ENCODE data around the gene APCDD1L.
"Not testable (repeated sequence)": the region's sequence is repeated elsewhere in the genome, so short reads cannot be mapped to it uniquely, and the experiment has no call there.

Gene APCDD1L

DNA sequence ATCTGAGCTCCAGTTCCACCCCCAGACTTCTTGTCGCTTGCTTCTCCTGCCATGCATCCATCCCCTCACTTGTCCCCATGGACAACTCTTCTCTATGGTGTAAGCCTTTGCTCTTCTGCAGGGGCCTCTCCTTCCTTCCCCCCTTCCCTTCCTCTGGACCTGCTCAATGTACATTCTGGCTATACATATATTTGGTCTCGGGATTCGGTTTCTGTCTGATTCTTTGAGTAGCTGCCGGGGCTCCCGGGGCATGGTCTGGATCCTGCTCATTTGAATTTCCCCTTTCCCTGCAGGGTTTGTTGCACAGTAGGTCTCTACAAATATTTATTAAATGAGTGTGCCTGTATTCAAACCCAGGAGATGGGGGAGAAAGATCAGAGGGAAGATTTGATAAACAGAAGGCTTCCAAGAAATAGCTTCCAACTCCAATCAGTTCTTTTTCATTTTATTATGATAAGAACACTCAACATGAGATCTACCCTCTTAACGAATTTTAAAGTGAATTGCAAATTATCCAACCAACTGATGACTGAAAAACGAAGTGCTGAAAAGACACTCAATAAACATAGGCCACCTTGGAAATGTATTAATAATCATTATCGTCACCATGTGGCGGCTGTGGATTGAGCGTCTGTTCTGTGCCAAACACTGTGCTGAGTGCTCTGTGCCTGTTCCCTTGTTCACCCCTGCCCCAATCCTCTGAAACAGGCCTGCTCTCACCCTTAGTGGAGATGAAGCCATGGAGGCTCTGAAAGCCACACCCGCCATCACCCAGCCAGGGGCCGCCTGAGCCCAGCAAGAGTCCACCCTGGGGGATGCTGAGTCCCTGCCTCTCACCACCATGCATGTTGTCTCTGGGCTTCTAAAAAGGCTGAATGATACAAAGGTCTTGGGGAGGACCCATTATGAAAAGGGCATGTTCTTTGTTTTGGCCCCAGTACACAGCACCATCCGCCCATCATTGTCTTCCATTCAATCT is 34.3 kb upstream of the APCDD1L start:
- Mint-ChIP-seq H3K27me3 (peaks cover 35% of the 10 kb centered on the region), H3K36me3 (no peaks in the 10 kb centered on the region)

DNA sequence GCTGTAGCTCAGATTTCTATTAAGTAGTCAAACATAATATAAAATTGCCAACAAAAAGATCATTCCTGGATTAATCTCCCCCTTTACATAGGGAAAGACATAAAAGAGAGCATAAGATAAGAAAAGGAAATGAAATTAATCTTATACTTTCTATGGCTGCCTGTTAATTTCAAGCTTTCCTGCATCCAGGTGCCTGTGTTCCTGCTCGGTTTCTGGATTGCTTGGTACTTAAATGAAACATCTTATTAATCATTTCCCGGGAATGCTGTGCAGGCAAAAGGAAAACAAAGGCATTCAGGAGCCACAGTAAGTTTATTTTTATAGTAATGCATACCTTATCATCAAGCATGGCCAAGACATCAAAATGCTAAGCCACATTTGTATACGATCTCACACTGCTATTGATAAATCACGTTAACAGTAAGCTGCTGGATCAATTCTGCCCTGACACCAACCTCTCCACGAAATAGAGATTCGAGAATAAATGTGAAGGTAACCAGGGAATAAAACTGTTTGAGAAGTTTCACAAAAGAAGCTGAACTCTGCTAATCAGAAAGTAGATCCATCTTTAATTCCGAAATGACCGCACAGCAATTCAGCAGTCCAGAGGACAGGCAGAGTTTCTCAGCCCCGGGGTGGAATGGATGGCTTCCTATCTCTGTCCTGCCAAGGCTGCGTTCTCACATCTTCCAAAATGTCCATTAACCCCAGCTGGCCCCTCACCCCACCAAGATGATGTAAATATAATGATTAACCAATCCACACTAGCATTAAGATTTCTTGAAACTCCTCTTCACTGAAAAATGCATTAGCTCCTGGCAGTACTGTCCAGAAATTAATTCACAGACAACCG is 32.6 kb upstream of the APCDD1L start:
- H3K4me3 Mint-ChIP-seq: no peak overlapping the region
- H3K4me1 Mint-ChIP-seq: no peaks in the 10 kb centered on the region
- peaks cover 21% of the 10 kb centered on the region for H3K27me3 Mint-ChIP-seq
- no peak overlapping the region for H3K27ac Mint-ChIP-seq
- no peaks in the 10 kb centered on the region for H3K36me3 Mint-ChIP-seq
- no peaks in the 10 kb centered on the region for H3K9me3 Mint-ChIP-seq
- CTCF ChIA-PET: no interaction called here
- DNase-seq: no peak

More for the DNA sequence above, 34.3 kb upstream of the APCDD1L start:
- CTCF ChIA-PET: no interaction called here
- DNase-seq: no peak
- Mint-ChIP-seq H3K27ac (no peak overlapping the region), H3K9me3 (no peaks in the 10 kb centered on the region), H3K4me3 (no peak overlapping the region), H3K4me1 (no peaks in the 10 kb centered on the region)

- no peaks in the 10 kb centered on the region for H3K36me3 Mint-ChIP-seq
- no peaks in the 10 kb centered on the region for H3K9me3 Mint-ChIP-seq
- H3K27ac Mint-ChIP-seq: no peak overlapping the region
- no peaks in the 10 kb centered on the region for H3K4me1 Mint-ChIP-seq
- CTCF ChIA-PET: no interaction called here
- DNase-seq: no peak
- peaks cover 15% of the 10 kb centered on the region for H3K27me3 Mint-ChIP-seq
- H3K4me3 Mint-ChIP-seq: no peak overlapping the region
Measured at GRCh38 chr20:58546756-58547622, 31.8 kb upstream of the APCDD1L start.

DNA sequence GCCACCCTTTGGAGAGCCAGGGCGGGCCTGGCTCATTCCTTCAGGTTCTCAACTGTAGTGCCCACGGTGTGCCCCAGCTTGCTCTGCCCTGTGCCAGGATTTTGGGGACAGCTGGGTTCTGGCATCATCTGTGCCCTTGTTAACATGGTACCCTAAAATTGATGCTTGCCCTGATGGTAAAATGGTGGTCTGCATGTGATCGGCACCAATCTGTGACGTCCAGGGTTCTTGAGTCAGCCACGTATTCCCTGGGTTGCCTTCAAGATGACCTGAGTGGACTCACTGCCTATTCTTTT is 31.2 kb upstream of the APCDD1L start:
- Mint-ChIP-seq H3K27ac (no peak overlapping the region), H3K27me3 (peaks cover 11% of the 10 kb centered on the region), H3K9me3 (no peaks in the 10 kb centered on the region), H3K36me3 (no peaks in the 10 kb centered on the region), H3K4me3 (no peak overlapping the region), H3K4me1 (no peaks in the 10 kb centered on the region)
- DNase-seq: no peak
- CTCF ChIA-PET: no interaction called here

DNA sequence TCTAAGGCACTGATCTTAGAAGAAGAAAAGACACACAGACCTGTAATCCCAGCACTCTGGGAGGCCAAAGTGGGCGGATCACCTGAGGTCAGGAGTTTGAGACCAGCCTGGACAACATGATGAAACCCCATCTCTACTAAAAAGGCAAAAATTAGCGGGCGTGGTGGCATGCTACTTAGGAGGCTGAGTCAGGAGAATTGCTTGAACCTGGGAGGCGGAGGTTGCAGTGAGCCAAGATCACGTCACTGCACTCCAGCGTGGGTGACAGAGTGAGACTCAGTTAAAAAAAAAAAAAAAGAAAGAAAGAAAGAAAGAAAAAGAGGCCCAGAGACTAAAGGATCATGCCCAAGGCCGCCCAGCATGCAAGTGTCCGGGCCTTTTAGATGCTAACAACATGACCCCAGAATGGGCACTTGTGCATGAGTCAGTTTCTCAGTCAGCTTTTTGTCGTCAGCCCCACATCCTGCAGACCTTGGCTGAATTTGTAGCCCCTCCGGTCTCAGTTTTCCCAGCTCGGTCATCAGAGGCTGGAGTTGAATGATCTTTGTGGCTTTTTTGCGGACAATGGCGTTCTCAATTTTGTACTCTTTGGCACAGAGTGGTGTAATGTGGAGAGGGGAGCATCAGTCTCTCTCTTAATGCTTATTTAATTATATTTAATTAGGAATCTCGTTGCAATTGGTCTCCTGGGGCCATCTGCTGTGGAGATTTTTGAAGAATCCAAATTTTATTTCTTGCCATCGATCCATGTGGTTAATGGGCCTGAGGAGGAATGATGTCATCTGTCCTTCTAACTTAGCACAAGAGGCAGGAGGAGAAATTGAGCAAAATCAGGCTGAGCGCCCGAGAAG is 30.6 kb upstream of the APCDD1L start:
- H3K4me3 Mint-ChIP-seq: no peak overlapping the region

DNA sequence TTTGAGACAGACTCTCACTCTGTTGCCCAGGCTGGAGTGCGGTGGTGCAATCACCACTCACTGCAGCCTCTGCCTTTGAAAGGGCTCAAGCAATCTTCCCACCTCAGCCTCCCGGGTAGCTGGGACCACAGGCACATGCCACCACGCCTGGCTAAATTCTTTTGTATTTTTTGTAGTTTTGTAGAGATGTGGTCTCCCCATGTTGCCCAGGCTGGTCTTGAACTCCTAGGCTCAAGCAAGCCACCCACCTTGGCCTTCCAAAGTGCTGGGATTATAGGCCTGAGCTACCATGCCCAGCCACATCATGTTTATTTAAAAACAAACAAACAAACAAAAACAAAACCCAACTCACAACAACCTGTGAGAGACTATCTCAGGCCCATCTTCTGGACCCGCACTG is 29.7 kb upstream of the APCDD1L start:
- Mint-ChIP-seq H3K27me3 (peaks cover 11% of the 10 kb centered on the region), H3K9me3 (no peaks in the 10 kb centered on the region), H3K36me3 (no peaks in the 10 kb centered on the region), H3K27ac (no peak overlapping the region), H3K4me1 (no peaks in the 10 kb centered on the region), H3K4me3 (no peak overlapping the region)
- CTCF ChIA-PET: no interaction called here
- DNase-seq: no peak

More for the DNA sequence above, 30.6 kb upstream of the APCDD1L start:
- Mint-ChIP-seq H3K36me3 (no peaks in the 10 kb centered on the region), H3K4me1 (no peaks in the 10 kb centered on the region), H3K27me3 (peaks cover 11% of the 10 kb centered on the region), H3K27ac (no peak overlapping the region), H3K9me3 (no peaks in the 10 kb centered on the region)
- DNase-seq: no peak
- CTCF ChIA-PET: no interaction called here

GRCh38 chr20:58544286-58544685 is 29.1 kb upstream of the APCDD1L start:
- H3K4me3 Mint-ChIP-seq: no peak overlapping the region
- no peaks in the 10 kb centered on the region for H3K9me3 Mint-ChIP-seq
- no peaks in the 10 kb centered on the region for H3K36me3 Mint-ChIP-seq
- CTCF ChIA-PET: no interaction called here
- no peaks in the 10 kb centered on the region for H3K4me1 Mint-ChIP-seq
- DNase-seq: no peak
- H3K27me3 Mint-ChIP-seq: peaks cover 11% of the 10 kb centered on the region
- H3K27ac Mint-ChIP-seq: no peak overlapping the region

DNA sequence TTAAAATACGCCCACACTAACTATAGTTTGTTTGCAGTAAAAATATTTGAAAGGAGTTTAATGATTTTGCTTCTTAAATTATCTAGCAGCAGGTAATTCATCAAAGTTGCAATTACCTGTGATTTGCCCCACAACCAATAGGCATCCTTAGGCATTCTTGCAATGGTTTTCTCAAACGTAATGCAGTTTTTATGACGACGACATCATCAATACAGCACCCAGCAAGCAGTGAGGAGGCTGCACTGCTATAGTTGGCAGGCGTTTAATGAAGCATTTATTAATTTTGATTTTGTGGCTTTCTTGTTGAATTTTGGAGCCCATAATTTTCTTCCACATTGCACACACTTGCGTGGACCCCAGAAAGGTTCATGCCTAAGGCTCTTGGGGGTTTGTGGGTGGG is 28.1 kb upstream of the APCDD1L start:
- Mint-ChIP-seq H3K36me3 (no peaks in the 10 kb centered on the region), H3K27ac (no peak overlapping the region), H3K4me3 (no peak overlapping the region), H3K4me1 (no peaks in the 10 kb centered on the region), H3K27me3 (peaks cover 5% of the 10 kb centered on the region), H3K9me3 (no peaks in the 10 kb centered on the region)
- CTCF ChIA-PET: no interaction called here
- no peak for DNase-seq

- Mint-ChIP-seq H3K4me1 (no peaks in the 10 kb centered on the region), H3K27ac (no peak overlapping the region), H3K4me3 (no peak overlapping the region), H3K36me3 (no peaks in the 10 kb centered on the region), H3K27me3 (peaks cover 5% of the 10 kb centered on the region), H3K9me3 (peaks cover 3% of the 10 kb centered on the region)
- CTCF ChIA-PET: no interaction called here
- DNase-seq: no peak
Measured at GRCh38 chr20:58542411-58543095, 27.4 kb upstream of the APCDD1L start.

DNA sequence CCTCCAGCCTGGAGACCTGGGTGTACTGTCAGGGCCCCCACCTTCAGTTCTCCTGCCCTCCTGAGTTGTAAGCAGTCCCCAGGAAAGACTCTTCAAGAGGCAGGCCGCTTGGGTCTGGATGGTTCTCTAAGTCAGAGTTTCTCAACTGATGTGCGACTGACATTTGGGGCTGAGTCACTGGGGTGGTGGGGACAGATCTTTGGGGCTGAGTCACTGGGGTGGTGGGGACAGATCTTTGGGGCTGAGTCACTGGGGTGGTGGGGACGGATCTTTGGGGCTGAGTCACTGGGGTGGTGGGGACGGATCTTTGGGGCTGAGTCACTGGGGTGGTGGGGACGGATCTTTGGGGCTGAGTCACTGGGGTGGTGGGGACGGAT is 26.8 kb upstream of the APCDD1L start:
- H3K27me3 Mint-ChIP-seq, H3K9me3 Mint-ChIP-seq, CTCF ChIA-PET, H3K36me3 Mint-ChIP-seq, H3K4me1 Mint-ChIP-seq, DNase-seq, H3K4me3 Mint-ChIP-seq, H3K27ac Mint-ChIP-seq: not testable (repeated sequence)

DNA sequence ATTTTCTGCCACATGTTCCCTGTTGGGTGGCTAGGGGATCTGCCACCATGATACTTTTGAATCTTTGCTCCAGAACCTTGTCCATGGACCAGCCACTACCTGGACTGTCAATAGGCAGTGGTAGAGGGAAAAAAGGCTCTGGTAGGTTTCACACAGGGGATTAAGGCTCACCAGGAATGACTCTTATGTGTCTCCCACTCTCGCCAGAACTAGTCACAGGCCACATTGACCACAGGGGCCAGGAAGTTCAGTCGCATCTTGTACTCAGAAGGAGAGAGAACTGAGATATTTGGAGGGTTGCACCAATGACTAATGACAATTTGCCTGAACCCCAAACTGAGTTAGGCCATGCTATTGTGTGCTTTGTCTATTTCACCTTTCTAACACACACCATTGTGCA is 23.6 kb upstream of the APCDD1L start:
- no peak for DNase-seq
- H3K4me1 Mint-ChIP-seq: no peaks in the 10 kb centered on the region
- no peak overlapping the region for H3K27ac Mint-ChIP-seq
- no peak overlapping the region for H3K4me3 Mint-ChIP-seq
- H3K36me3 Mint-ChIP-seq: no peaks in the 10 kb centered on the region
- H3K27me3 Mint-ChIP-seq: no peaks in the 10 kb centered on the region
- CTCF ChIA-PET: no interaction called here
- H3K9me3 Mint-ChIP-seq: peaks cover 9% of the 10 kb centered on the region

DNA sequence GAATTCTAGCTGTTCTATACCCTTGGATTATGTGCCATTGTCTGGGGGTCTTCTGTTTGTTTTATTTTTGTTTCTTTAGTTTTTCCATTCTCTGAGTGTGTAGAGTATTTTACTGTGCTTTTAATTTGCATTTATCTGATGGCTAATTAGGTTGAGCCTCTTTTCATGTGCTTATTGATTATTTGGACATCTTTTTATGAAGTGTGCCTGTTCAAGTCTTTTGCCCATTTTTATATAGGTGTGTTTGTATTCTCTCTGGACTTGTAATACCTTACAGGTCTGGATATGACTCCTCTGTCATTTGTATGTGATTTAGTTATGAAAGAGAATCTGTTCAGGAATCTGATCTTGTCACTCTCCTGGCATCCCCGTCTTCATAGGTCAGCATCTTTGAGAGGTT is 22.6 kb upstream of the APCDD1L start:
- Mint-ChIP-seq H3K27ac (no peak overlapping the region), H3K4me1 (no peaks in the 10 kb centered on the region), H3K9me3 (peaks cover 10% of the 10 kb centered on the region), H3K27me3 (no peaks in the 10 kb centered on the region), H3K36me3 (no peaks in the 10 kb centered on the region), H3K4me3 (no peak overlapping the region)
- CTCF ChIA-PET: no interaction called here
- DNase-seq: no peak

GRCh38 chr20:58536289-58536688 is 21.1 kb upstream of the APCDD1L start:
- Mint-ChIP-seq H3K4me3 (no peak overlapping the region), H3K36me3 (no peaks in the 10 kb centered on the region)

More at GRCh38 chr20:58536289-58536688, 21.1 kb upstream of the APCDD1L start:
- CTCF ChIA-PET: no interaction called here
- Mint-ChIP-seq H3K27ac (no peak overlapping the region), H3K27me3 (no peaks in the 10 kb centered on the region), H3K4me1 (no peaks in the 10 kb centered on the region), H3K9me3 (peaks cover 23% of the 10 kb centered on the region)
- DNase-seq: no peak

Data from activated naive CD4-positive, alpha-beta T cell treated with anti-CD3 and anti-CD28 coated beads, Interleukin-2, amount 10 ng/mL, durations not matched to agents 7 days and 5 days (primary cell).